ENCODE results near the gene PRUNE2. TPM values are rescaled to one million over a fixed set of nuclear protein-coding genes. Genes with fewer than 3 reads are reported as not detected.

The PRUNE2 gene
- total RNA-seq, 1 donor from 2014 or later: 7.8 TPM

GRCh38 chr9:76693912-76694311 is 212.0 kb downstream of the PRUNE2 start:
- H3K27me3 ChIP-seq (ENCODE audit: control insufficient read depth in 3 of 3, insufficient read depth in 3 of 3, low read length in 3 of 3): peaks cover 0 to 7% (median 0%) of the 10 kb centered on the region in 3 donors
- no peak overlapping the region for H3K4me3 ChIP-seq (ENCODE audit: low read length in 3 of 3)
- no peaks in the 10 kb centered on the region for H3K36me3 ChIP-seq (ENCODE audit: control insufficient read depth in 3 of 3, insufficient read depth in 3 of 3, low read length in 3 of 3)
- peaks cover 0 to 8% (median 0%) of the 10 kb centered on the region in 3 donors for H3K4me1 ChIP-seq (ENCODE audit: control insufficient read depth in 3 of 3, insufficient read depth in 3 of 3, low read length in 3 of 3)
- H3K9ac ChIP-seq (ENCODE audit: low read depth in 1 of 3, low read length in 3 of 3): no peak overlapping the region
- no peak overlapping the region for H3K27ac ChIP-seq (ENCODE audit: low read depth, low read length)
- no peaks in the 10 kb centered on the region for H3K9me3 ChIP-seq (ENCODE audit: control insufficient read depth in 3 of 3, low read length in 3 of 3)

- no peaks in the 10 kb centered on the region for H3K36me3 ChIP-seq (ENCODE audit: control insufficient read depth in 3 of 3, insufficient read depth in 3 of 3, low read length in 3 of 3)
- H3K4me1 ChIP-seq (ENCODE audit: control insufficient read depth in 3 of 3, insufficient read depth in 3 of 3, low read length in 3 of 3): peaks cover 0 to 18% (median 0%) of the 10 kb centered on the region in 3 donors
- H3K27ac ChIP-seq (ENCODE audit: low read depth, low read length): no peak overlapping the region
- H3K27me3 ChIP-seq (ENCODE audit: control insufficient read depth in 3 of 3, insufficient read depth in 3 of 3, low read length in 3 of 3): peaks cover 0 to 7% (median 0%) of the 10 kb centered on the region in 3 donors
- H3K9me3 ChIP-seq (ENCODE audit: control insufficient read depth in 3 of 3, low read length in 3 of 3): no peaks in the 10 kb centered on the region
- H3K9ac ChIP-seq (ENCODE audit: low read depth in 1 of 3, low read length in 3 of 3): no peak overlapping the region
- H3K4me3 ChIP-seq (ENCODE audit: low read length in 3 of 3): no peak overlapping the region
These were observed 213.3 kb downstream of the PRUNE2 start for GRCh38 chr9:76692458-76693129.

- peaks cover 0 to 16% (median 0%) of the 10 kb centered on the region in 3 donors for H3K4me1 ChIP-seq (ENCODE audit: control insufficient read depth in 3 of 3, insufficient read depth in 3 of 3, low read length in 3 of 3)
- no peak overlapping the region for H3K27ac ChIP-seq (ENCODE audit: low read depth, low read length)
- no peaks in the 10 kb centered on the region for H3K9me3 ChIP-seq (ENCODE audit: control insufficient read depth in 3 of 3, low read length in 3 of 3)
- H3K9ac ChIP-seq (ENCODE audit: low read depth in 1 of 3, low read length in 3 of 3): no peak overlapping the region
- peak overlapping the region in 2 of 3 donors; percentile 48 to 49 for H3K4me3 ChIP-seq (ENCODE audit: low read length in 3 of 3)
- peaks cover 0 to 4% (median 0%) of the 10 kb centered on the region in 3 donors for H3K27me3 ChIP-seq (ENCODE audit: control insufficient read depth in 3 of 3, insufficient read depth in 3 of 3, low read length in 3 of 3)
- no peaks in the 10 kb centered on the region for H3K36me3 ChIP-seq (ENCODE audit: control insufficient read depth in 3 of 3, insufficient read depth in 3 of 3, low read length in 3 of 3)
These were observed 214.2 kb downstream of the PRUNE2 start for GRCh38 chr9:76691517-76692313.

- peaks cover 0 to 4% (median 0%) of the 10 kb centered on the region in 3 donors for H3K27me3 ChIP-seq (ENCODE audit: control insufficient read depth in 3 of 3, insufficient read depth in 3 of 3, low read length in 3 of 3)
- peaks cover 0 to 16% (median 0%) of the 10 kb centered on the region in 3 donors for H3K4me1 ChIP-seq (ENCODE audit: control insufficient read depth in 3 of 3, insufficient read depth in 3 of 3, low read length in 3 of 3)
- H3K4me3 ChIP-seq (ENCODE audit: low read length in 3 of 3): no peak overlapping the region
- no peak overlapping the region for H3K9ac ChIP-seq (ENCODE audit: low read depth in 1 of 3, low read length in 3 of 3)
- no peak overlapping the region for H3K27ac ChIP-seq (ENCODE audit: low read depth, low read length)
- no peaks in the 10 kb centered on the region for H3K36me3 ChIP-seq (ENCODE audit: control insufficient read depth in 3 of 3, insufficient read depth in 3 of 3, low read length in 3 of 3)
- no peaks in the 10 kb centered on the region for H3K9me3 ChIP-seq (ENCODE audit: control insufficient read depth in 3 of 3, low read length in 3 of 3)
These were observed 214.9 kb downstream of the PRUNE2 start for GRCh38 chr9:76690973-76691370.

DNA sequence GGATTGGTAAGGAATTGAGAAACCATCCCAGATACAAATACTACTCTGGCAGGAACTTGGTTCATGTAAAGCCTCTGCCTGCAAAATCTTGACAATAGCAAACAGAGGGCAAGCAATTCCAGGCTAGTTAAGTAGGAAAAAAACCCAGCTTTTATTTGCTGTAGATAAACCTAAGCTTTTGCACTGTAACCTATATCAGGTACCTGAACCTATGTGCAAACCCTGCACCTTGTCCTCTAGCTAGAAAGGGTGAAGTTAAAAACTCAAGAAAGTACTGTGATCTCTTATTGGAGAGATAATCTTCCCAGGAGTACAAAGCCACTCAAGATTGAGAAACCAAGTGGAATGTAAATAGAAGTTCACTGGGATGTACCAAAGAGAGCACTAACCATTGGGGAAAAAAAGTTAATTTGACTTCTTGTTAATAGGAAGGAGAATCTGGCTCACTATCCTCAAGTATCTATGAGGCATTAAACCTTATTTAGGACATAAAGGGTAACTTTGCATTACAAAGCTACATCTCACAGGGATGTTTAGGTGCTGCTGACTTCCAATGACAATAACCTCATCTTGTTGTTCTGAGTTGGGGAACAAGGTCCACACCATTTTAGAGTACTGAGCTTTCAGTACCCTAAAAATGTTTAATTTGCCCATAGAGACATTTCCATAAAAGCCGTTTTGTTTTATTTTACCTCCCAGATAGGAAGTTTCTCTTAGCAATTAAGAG is 215.5 kb downstream of the PRUNE2 start:
- H3K4me1 ChIP-seq (ENCODE audit: control insufficient read depth in 3 of 3, insufficient read depth in 3 of 3, low read length in 3 of 3): peaks cover 0 to 16% (median 0%) of the 10 kb centered on the region in 3 donors
- H3K27me3 ChIP-seq (ENCODE audit: control insufficient read depth in 3 of 3, insufficient read depth in 3 of 3, low read length in 3 of 3): peaks cover 0 to 4% (median 0%) of the 10 kb centered on the region in 3 donors
- H3K27ac ChIP-seq (ENCODE audit: low read depth, low read length): no peak overlapping the region
- no peak overlapping the region for H3K9ac ChIP-seq (ENCODE audit: low read depth in 1 of 3, low read length in 3 of 3)
- no peaks in the 10 kb centered on the region for H3K9me3 ChIP-seq (ENCODE audit: control insufficient read depth in 3 of 3, low read length in 3 of 3)
- H3K4me3 ChIP-seq (ENCODE audit: low read length in 3 of 3): no peak overlapping the region
- H3K36me3 ChIP-seq (ENCODE audit: control insufficient read depth in 3 of 3, insufficient read depth in 3 of 3, low read length in 3 of 3): no peaks in the 10 kb centered on the region

GRCh38 chr9:76688471-76689238 is 217.3 kb downstream of the PRUNE2 start:
- peaks cover 0 to 16% (median 0%) of the 10 kb centered on the region in 3 donors for H3K4me1 ChIP-seq (ENCODE audit: control insufficient read depth in 3 of 3, insufficient read depth in 3 of 3, low read length in 3 of 3)
- no peak overlapping the region for H3K4me3 ChIP-seq (ENCODE audit: low read length in 3 of 3)
- H3K27ac ChIP-seq (ENCODE audit: low read depth, low read length): no peak overlapping the region
- no peak overlapping the region for H3K9ac ChIP-seq (ENCODE audit: low read depth in 1 of 3, low read length in 3 of 3)
- H3K9me3 ChIP-seq (ENCODE audit: control insufficient read depth in 3 of 3, low read length in 3 of 3): no peaks in the 10 kb centered on the region
- H3K36me3 ChIP-seq (ENCODE audit: control insufficient read depth in 3 of 3, insufficient read depth in 3 of 3, low read length in 3 of 3): no peaks in the 10 kb centered on the region
- H3K27me3 ChIP-seq (ENCODE audit: control insufficient read depth in 3 of 3, insufficient read depth in 3 of 3, low read length in 3 of 3): peaks cover 0 to 4% (median 0%) of the 10 kb centered on the region in 3 donors

GRCh38 chr9:76687861-76688391 is 218.0 kb downstream of the PRUNE2 start:
- peaks cover 0 to 16% (median 0%) of the 10 kb centered on the region in 3 donors for H3K4me1 ChIP-seq (ENCODE audit: control insufficient read depth in 3 of 3, insufficient read depth in 3 of 3, low read length in 3 of 3)
- no peaks in the 10 kb centered on the region for H3K9me3 ChIP-seq (ENCODE audit: control insufficient read depth in 3 of 3, low read length in 3 of 3)
- no peaks in the 10 kb centered on the region for H3K36me3 ChIP-seq (ENCODE audit: control insufficient read depth in 3 of 3, insufficient read depth in 3 of 3, low read length in 3 of 3)
- no peak overlapping the region for H3K9ac ChIP-seq (ENCODE audit: low read depth in 1 of 3, low read length in 3 of 3)
- H3K27ac ChIP-seq (ENCODE audit: low read depth, low read length): no peak overlapping the region
- peaks cover 0 to 4% (median 0%) of the 10 kb centered on the region in 3 donors for H3K27me3 ChIP-seq (ENCODE audit: control insufficient read depth in 3 of 3, insufficient read depth in 3 of 3, low read length in 3 of 3)
- H3K4me3 ChIP-seq (ENCODE audit: low read length in 3 of 3): no peak overlapping the region

DNA sequence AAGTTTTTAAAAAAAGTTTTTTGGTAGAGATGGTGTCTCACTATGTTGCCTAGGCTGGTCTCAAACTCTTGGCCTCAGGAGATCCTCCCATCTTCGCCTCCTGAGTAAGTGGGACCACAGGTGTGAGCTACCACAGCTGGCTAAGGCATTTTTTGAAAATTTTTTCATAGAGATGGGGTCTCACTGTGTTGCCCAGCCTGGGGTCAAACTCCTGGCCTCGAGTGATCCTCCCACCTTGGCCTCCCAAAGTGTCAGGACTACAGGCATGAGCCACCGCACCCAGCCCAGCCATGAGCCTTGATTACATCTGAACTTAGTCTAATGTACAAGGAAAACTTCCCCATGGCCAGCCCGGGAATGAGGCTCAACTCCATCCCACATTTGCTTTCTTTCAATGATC is 219.2 kb downstream of the PRUNE2 start:
- Histone ChIP-seq H3K4me1 (ENCODE audit: control insufficient read depth in 3 of 3, insufficient read depth in 3 of 3, low read length in 3 of 3) (peaks cover 0 to 11% (median 0%) of the 10 kb centered on the region in 3 donors), H3K9ac (ENCODE audit: low read depth in 1 of 3, low read length in 3 of 3) (no peak overlapping the region), H3K36me3 (ENCODE audit: control insufficient read depth in 3 of 3, insufficient read depth in 3 of 3, low read length in 3 of 3) (no peaks in the 10 kb centered on the region), H3K27me3 (ENCODE audit: control insufficient read depth in 3 of 3, insufficient read depth in 3 of 3, low read length in 3 of 3) (no peaks in the 10 kb centered on the region), H3K9me3 (ENCODE audit: control insufficient read depth in 3 of 3, low read length in 3 of 3) (no peaks in the 10 kb centered on the region), H3K4me3 (ENCODE audit: low read length in 3 of 3) (no peak overlapping the region), H3K27ac (ENCODE audit: low read depth, low read length) (no peak overlapping the region)

DNA sequence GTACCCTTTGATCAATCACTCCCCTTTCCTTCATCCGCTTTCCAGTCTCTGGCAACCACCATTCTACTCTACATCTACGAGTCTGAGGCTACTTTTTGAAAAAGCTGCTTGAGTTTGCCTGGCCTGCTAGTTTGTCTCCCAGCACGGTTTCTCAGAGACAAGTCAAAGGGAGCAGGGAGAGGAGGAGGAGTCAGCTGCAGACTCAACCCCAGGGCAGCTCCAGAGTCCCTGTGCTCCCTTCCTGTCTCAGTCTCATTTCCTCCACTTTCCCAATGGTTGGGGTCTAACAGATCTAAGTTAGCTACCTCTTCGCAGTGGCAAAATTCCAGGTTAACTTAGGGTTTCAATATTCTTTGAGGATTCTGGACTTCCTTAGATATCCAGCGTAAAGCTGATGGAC is 221.7 kb downstream of the PRUNE2 start:
- Histone ChIP-seq H3K27me3 (ENCODE audit: control insufficient read depth in 3 of 3, insufficient read depth in 3 of 3, low read length in 3 of 3) (no peaks in the 10 kb centered on the region), H3K9ac (ENCODE audit: low read depth in 1 of 3, low read length in 3 of 3) (no peak overlapping the region), H3K27ac (ENCODE audit: low read depth, low read length) (no peak overlapping the region), H3K4me3 (ENCODE audit: low read length in 3 of 3) (no peak overlapping the region), H3K9me3 (ENCODE audit: control insufficient read depth in 3 of 3, low read length in 3 of 3) (no peaks in the 10 kb centered on the region), H3K4me1 (ENCODE audit: control insufficient read depth in 3 of 3, insufficient read depth in 3 of 3, low read length in 3 of 3) (peaks cover 0 to 11% (median 0%) of the 10 kb centered on the region in 3 donors), H3K36me3 (ENCODE audit: control insufficient read depth in 3 of 3, insufficient read depth in 3 of 3, low read length in 3 of 3) (no peaks in the 10 kb centered on the region)

Data from skeletal muscle tissue (tissue), 4 donors.